ENCODE results near the gene LYRM1.

DNA sequence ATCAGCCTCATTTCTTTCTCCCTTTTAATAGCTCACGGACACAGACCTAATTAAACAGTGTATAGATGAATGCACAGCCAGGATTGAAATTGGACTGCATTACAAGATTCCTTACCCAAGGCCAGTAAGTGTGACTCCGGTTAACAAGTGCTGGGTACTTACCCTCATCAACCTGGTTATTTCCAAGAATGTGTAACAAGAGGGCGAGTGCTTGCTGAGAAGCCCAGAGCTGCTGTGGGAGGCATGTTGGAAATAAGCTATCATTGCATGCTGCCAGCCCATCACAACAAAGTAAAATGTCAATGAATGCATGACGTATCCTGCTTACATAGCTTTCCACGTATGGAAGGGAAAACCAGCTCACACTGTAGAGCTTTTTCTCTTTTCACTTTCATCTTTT lies 19.5 kb downstream of the LYRM1 start:
- TF ChIP-seq, protein P1, sequence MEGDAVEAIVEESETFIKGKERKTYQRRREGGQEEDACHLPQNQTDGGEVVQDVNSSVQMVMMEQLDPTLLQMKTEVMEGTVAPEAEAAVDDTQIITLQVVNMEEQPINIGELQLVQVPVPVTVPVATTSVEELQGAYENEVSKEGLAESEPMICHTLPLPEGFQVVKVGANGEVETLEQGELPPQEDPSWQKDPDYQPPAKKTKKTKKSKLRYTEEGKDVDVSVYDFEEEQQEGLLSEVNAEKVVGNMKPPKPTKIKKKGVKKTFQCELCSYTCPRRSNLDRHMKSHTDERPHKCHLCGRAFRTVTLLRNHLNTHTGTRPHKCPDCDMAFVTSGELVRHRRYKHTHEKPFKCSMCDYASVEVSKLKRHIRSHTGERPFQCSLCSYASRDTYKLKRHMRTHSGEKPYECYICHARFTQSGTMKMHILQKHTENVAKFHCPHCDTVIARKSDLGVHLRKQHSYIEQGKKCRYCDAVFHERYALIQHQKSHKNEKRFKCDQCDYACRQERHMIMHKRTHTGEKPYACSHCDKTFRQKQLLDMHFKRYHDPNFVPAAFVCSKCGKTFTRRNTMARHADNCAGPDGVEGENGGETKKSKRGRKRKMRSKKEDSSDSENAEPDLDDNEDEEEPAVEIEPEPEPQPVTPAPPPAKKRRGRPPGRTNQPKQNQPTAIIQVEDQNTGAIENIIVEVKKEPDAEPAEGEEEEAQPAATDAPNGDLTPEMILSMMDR (conservative IDR thresholded peaks at IDR 0.05; ENCODE audit: low read length): no peak
- no peak for TF ChIP-seq EZH2phosphoT487 (IDR thresholded peaks at IDR 0.05; ENCODE audit: borderline replicate concordance)
